Ovary (tissue), 9 donors: ENCODE measurements around the gene NFATC3. TPM values are rescaled to one million over a fixed set of nuclear protein-coding genes. Genes with fewer than 3 reads are reported as not detected.
"Not testable (repeated sequence)": the region's sequence is repeated elsewhere in the genome, so short reads cannot be mapped to it uniquely, and the experiment has no call there.

Experiments used
- DNase-seq, 5 donors: peaks; one replicate each; pipeline ENCODE4 v3.0.0-alpha.2; 2019 to 2020
- H3K27ac ChIP-seq, 2 donors: fragments of 200-600 bp; one replicate each; pipeline versions ENCODE4 v1.5.1 to v1.8.0; 2019 to 2022
- H3K27me3 ChIP-seq: fragments of 200-600 bp; one replicate; pipeline ENCODE4 v1.8.0; 2022
- H3K36me3 ChIP-seq: fragments of 200-600 bp; sonication (generic); one replicate; pipeline ENCODE4 v1.5.1; 2019
- H3K4me1 ChIP-seq: one replicate; pipeline ENCODE4 v1.8.1; 2013; ENCODE audit warnings: mild to moderate bottlenecking, moderate library complexity; ENCODE audit not compliant: insufficient read depth
- H3K4me3 ChIP-seq: fragments of 200-600 bp; sonication (generic); one replicate; pipeline ENCODE4 v1.5.1; 2017
- H3K9me3 ChIP-seq, 2 donors: fragments of 200-600 bp in 1 of 2; sonication (generic) in 1 of 2; one replicate each; pipeline versions ENCODE4 v1.5.1 to v1.8.1; 2013 to 2019; ENCODE audit warnings: mild to moderate bottlenecking in 1 of 2, moderate library complexity in 1 of 2
- EP300 ChIP-seq: sonication (generic); formaldehyde crosslinking; IDR thresholded peaks from one replicate; pipeline ENCODE4 v1.6.1; 2017; ENCODE audit warnings: antibody characterized with exemption
- POLR2A ChIP-seq: fragments of 450-650 bp; IDR thresholded peaks from one replicate; pipeline ENCODE4 v1.6.1; 2017; ENCODE audit warnings: antibody characterized with exemption, mild to moderate bottlenecking, moderate library complexity
- WGBS, 3 donors: extraction: QIAGEN DNeasy Blood & Tissue Kit in 1 of 3; methylation state at CpG; one replicate each; pipeline versions ENCODE4 v1.1.5 to v1.1.7; 2013 to 2017; 5-methylcytosine and 5-hydroxymethylcytosine counted together
- intact Hi-C, 4 donors: fragments of 100-400 bp; cut with DNase I; formaldehyde crosslinking; loops; one replicate each; pipeline versions ENCODE4 v1.11.0 to v1.15.1; 2022 to 2023
- polyA plus RNA-seq, 2 donors: library from polyadenylated mRNA; stranded (reverse); fragments of 200-250 nt in 1 of 2; fragments of 350-450 nt in 1 of 2; fragmentation: Illumina TruSeq in 1 of 2; extraction: RNeasy Lipid Tissue Mini Kit (QIAGEN cat#74804) in 1 of 2; gene quantifications; one replicate each; pipeline ENCODE4 v1.2.3, GENCODE V29; 2013 to 2014
- total RNA-seq, 7 donors: library from RNA; depleted of rRNA in 2 of 7; stranded (reverse); fragments of >200 nt in 2 of 7; fragmentation: NEBNext Ultra II Directional in 3 of 7; extraction: Animal tissue kit (Norgen Biotek cat#: 25700) in 3 of 7; gene quantifications; one replicate each; pipeline versions ENCODE4 v1.1.0 to v1.2.4, GENCODE V29; 2016 to 2023
- TF ChIP-seq, protein P1 (sequence below), 3 donors: fragments of 450-650 bp in 2 of 3; fragments of 200-600 bp in 1 of 3; IDR thresholded peaks; one replicate each; pipeline versions ENCODE4 v1.5.1 to v1.8.0; 2016 to 2022; ENCODE audit warnings: antibody characterized with exemption in 3 of 3, mild to moderate bottlenecking in 1 of 3
- donor health status: DM: no; HTN: no; CAD: no; lungs with moderate emphysema.
- donor health status: DM: no; HTN: no; CAD: no.
- donor health status: Bipolar disorder and iron deficiency.
- donor health status: DM: yes; HTN: yes; CAD: no.
- donor health status: DM: no; HTN: no; CAD: no.
- donor health status: DM: yes; HTN: yes; CAD: no.

Gene NFATC3
- total and polyA plus RNA-seq, 9 donors: 12.5 to 77.1 (median 43.6) TPM

DNA sequence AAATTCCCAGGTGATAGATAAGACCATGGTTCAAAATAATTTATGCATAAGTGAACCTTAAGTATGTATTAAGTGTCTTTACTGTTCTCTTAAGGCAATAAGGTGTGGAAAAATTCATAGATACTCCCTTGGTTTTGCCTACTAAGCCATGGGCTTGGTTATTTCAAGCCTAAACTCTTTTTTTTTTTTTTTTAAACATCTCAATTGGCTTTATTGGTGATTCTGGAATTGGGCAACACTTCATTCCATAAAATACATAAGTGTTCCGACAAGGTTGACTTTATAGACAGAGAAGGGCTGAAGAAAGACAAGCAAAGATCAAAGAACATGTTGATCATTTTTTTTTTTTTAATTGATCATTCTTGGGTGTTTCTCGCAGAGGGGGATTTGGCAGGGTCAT lies 77.2 kb downstream of the NFATC3 start:
- intact Hi-C loops: no loop called here
- Histone ChIP-seq H3K36me3 (no peaks in the 10 kb centered on the region), H3K4me1 (no peaks in the 10 kb centered on the region), H3K4me3 (no peak overlapping the region), H3K9me3 (no peaks in the 10 kb centered on the region), H3K27me3 (no peaks in the 10 kb centered on the region), H3K27ac (no peak overlapping the region)
- no peak for TF ChIP-seq POLR2A
- TF ChIP-seq EP300: no peak
- TF ChIP-seq, protein P1, sequence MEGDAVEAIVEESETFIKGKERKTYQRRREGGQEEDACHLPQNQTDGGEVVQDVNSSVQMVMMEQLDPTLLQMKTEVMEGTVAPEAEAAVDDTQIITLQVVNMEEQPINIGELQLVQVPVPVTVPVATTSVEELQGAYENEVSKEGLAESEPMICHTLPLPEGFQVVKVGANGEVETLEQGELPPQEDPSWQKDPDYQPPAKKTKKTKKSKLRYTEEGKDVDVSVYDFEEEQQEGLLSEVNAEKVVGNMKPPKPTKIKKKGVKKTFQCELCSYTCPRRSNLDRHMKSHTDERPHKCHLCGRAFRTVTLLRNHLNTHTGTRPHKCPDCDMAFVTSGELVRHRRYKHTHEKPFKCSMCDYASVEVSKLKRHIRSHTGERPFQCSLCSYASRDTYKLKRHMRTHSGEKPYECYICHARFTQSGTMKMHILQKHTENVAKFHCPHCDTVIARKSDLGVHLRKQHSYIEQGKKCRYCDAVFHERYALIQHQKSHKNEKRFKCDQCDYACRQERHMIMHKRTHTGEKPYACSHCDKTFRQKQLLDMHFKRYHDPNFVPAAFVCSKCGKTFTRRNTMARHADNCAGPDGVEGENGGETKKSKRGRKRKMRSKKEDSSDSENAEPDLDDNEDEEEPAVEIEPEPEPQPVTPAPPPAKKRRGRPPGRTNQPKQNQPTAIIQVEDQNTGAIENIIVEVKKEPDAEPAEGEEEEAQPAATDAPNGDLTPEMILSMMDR (IDR thresholded peaks at IDR 0.05): no peak
- DNase-seq: no peak
- 97 to 99% (median 97%) methylated on average over 2 of the region's 2 CpGs for WGBS, 3 donors

DNA sequence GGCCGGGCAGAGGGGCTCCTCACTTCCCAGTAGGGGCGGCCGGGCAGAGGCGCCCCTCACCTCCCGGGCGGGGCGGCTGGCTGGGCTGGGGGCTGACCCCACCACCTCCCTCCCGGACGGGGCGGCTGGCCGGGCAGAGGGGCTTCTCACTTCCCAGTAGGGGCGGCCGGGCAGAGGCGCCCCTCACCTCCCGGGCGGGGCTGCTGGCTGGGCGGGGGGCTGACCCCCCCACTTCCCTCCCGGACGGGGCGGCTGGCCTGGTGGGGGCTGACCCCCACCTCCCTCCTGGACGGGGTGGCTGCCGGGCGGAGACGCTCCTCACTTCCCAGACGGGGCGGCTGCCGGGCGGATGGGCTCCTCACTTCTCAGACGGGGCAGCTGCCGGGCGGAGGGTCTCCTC lies 78.1 kb downstream of the NFATC3 start:
- DNase-seq, H3K36me3 ChIP-seq, H3K27ac ChIP-seq, H3K9me3 ChIP-seq, H3K27me3 ChIP-seq, H3K4me1 ChIP-seq, H3K4me3 ChIP-seq, intact Hi-C loops: not testable (repeated sequence)
- 93 to 100% (median 98%) methylated on average over 11 to 30 of the region's 31 CpGs for WGBS, 3 donors

GRCh38 chr16:68166264-68166663 lies 81.1 kb downstream of the NFATC3 start:
- H3K9me3 ChIP-seq: no peaks in the 10 kb centered on the region
- TF ChIP-seq POLR2A: no peak
- TF ChIP-seq, protein P1 (IDR thresholded peaks at IDR 0.05): no peak
- TF ChIP-seq EP300: no peak

DNA sequence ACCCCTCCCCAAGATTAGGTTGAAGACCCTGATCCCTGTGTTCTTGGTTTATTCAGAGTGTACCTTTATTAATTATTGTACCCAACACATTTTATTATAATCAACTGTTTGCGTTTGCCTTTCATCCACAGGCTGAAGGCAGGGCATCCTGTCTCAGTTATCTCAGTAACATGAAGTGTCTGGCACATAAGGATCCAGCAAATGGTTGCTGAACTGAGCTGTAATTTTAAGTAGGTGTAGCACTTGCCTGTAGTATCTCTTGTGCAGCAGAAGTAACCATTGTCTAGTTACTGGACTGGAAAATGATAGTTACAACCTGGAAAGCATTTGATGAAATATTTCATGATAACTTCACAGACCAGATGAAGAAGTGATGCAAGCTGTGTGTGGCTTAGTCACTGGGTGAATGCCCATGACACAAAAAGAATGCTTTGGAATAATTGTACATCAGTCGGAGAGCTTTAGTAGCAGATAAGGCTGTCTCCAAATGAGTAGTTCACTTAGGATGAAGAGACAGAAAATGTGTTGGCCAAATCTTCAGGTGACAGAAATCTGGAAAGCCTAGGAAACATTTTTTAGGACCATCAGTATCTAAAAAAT lies 94.1 kb downstream of the NFATC3 start:
- Histone ChIP-seq H3K27ac (no peak overlapping the region), H3K4me1 (no peaks in the 10 kb centered on the region), H3K4me3 (no peak overlapping the region), H3K9me3 (no peaks in the 10 kb centered on the region), H3K36me3 (no peaks in the 10 kb centered on the region), H3K27me3 (no peaks in the 10 kb centered on the region)
- WGBS, 3 donors: 66 to 77% (median 66%) methylated on average over 2 of the region's 2 CpGs
- DNase-seq: no peak
- intact Hi-C loops: no loop called here
- TF ChIP-seq POLR2A: no peak
- TF ChIP-seq, protein P1 (IDR thresholded peaks at IDR 0.05): no peak

More at GRCh38 chr16:68166264-68166663, 81.1 kb downstream of the NFATC3 start:
- WGBS, 3 donors: 84 to 90% (median 87%) methylated on average over 3 of the region's 3 CpGs
- Histone ChIP-seq H3K4me3 (no peak overlapping the region), H3K27ac (no peak overlapping the region), H3K4me1 (no peaks in the 10 kb centered on the region), H3K36me3 (no peaks in the 10 kb centered on the region), H3K27me3 (no peaks in the 10 kb centered on the region)
- no peak for DNase-seq
- intact Hi-C loops: no loop called here

DNA sequence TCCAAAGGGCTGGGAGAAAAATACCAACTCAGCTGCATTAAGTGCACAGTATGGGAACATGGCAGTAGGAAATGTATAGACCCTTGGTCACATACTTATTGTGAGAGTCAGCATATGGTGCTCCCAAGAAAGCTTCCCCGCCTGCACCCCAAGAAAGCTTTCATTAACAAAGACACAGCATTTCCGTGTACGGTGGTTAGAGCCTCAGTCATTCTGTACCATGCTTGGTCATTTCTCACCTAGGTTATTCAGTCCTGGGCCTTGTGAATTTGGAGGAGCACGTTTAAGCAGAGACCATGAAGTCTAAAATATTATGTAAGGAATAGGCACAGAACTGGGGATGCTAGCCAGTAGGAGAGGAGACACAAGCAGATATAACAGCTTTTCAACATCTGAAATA lies 94.7 kb downstream of the NFATC3 start:
- 91 to 95% (median 94%) methylated on average over 4 of the region's 4 CpGs for WGBS, 3 donors
- H3K9me3 ChIP-seq: no peaks in the 10 kb centered on the region
- H3K27ac ChIP-seq: no peak overlapping the region
- no peaks in the 10 kb centered on the region for H3K27me3 ChIP-seq
- no peak overlapping the region for H3K4me3 ChIP-seq
- intact Hi-C loops: no loop called here
- no peak for TF ChIP-seq EP300
- TF ChIP-seq, protein P1 (IDR thresholded peaks at IDR 0.05): no peak
- no peak for TF ChIP-seq POLR2A
- no peak for DNase-seq
- no peaks in the 10 kb centered on the region for H3K36me3 ChIP-seq
- no peaks in the 10 kb centered on the region for H3K4me1 ChIP-seq
